Activated CD4-positive, alpha-beta T cell treated with anti-CD3 and anti-CD28 coated beads, Interleukin-2, amount 10 ng/mL, durations not matched to agents 24 days and 14 days (primary cell): Measurements from ENCODE around the gene HAAO. TPM values are rescaled to one million over a fixed set of nuclear protein-coding genes. Genes with fewer than 3 reads are reported as not detected.

ENCODE experiments used
- DNase-seq: peaks from one replicate; pipeline ENCODE4 v3.0.0; 2022
- H3K27ac Mint-ChIP-seq: one replicate; pipeline ENCODE4 v1.8.0; 2022; ENCODE audit warnings: mild to moderate bottlenecking, mixed read lengths
- H3K27me3 Mint-ChIP-seq: one replicate; pipeline ENCODE4 v1.8.0; 2022; ENCODE audit warnings: mixed read lengths
- H3K36me3 Mint-ChIP-seq: one replicate; pipeline ENCODE4 v1.8.0; 2022; ENCODE audit warnings: low read depth, mild to moderate bottlenecking, mixed read lengths
- H3K4me1 Mint-ChIP-seq: one replicate; pipeline ENCODE4 v1.8.0; 2021; ENCODE audit warnings: mixed read lengths
- H3K4me3 Mint-ChIP-seq: one replicate; pipeline ENCODE4 v1.8.0; 2022; ENCODE audit warnings: mild to moderate bottlenecking, moderate library complexity, mixed read lengths
- H3K9me3 Mint-ChIP-seq: one replicate; pipeline ENCODE4 v1.8.0; 2021; ENCODE audit warnings: mixed read lengths
- intact Hi-C: fragments of 100-400 bp; cut with micrococcal nuclease; formaldehyde crosslinking; loops from one replicate; pipeline ENCODE4 v1.15.1; 2023
- total RNA-seq: library from RNA; stranded (reverse); gene quantifications from 2 replicates; pipeline ENCODE4 v1.2.3, GENCODE V29; 2022

Gene HAAO
- total RNA-seq, 1 donor from 2014 or later: 0.26 TPM

DNA sequence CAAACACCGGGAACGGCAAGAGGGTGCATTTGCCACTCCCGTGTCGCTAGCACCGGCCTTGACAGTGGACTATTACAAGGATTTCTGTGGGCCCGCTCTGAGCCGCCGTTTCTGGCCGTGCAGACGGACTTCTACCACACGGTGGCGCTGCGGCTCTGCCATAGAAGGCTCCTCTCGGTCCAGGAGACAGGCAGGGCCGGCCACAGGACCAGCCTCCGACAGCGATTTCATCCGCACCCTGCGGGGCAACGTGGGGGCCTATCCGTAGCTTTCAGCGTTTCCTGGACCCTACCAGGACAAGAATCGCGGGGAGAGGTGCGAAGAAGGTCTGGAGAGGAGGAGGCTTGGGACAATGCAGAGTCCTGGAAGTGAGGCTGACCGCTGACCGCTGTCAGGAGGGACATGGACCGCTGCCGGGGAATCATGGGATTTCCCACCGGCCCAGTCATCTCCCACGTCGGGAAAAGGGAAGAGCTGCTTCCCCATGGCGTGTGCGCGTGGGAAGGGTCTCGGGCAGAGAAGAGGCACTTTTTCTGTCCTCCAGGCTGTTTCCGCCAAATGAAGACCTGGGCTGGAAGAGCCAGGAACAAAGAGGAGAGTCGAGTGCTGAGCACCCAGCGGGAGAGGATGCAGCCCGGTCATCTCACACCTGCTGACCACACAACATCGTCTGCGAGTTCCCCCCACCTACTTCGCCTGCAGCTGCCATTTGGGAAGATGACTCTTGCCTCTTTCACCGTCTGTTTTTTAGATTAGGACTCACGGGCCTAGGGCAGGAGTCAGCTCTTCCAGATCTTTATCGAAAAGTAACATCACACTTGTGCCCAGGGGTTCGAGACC, 35.5 kb upstream of the HAAO start:
- H3K9me3 Mint-ChIP-seq: no peaks in the 10 kb centered on the region
- H3K27me3 Mint-ChIP-seq: peaks cover 13% of the 10 kb centered on the region
- peak; percentile 94 for DNase-seq
- H3K4me3 Mint-ChIP-seq: peak overlapping the region; percentile 67
- H3K4me1 Mint-ChIP-seq: peaks cover 7% of the 10 kb centered on the region
- H3K36me3 Mint-ChIP-seq: no peaks in the 10 kb centered on the region
- intact Hi-C loops: loop anchor here (1.0 to 10.0 kb wide), 4 partner anchors 119 to 781 kb away; no protein-coding TSS in a partner anchor
- H3K27ac Mint-ChIP-seq: no peak overlapping the region

DNA sequence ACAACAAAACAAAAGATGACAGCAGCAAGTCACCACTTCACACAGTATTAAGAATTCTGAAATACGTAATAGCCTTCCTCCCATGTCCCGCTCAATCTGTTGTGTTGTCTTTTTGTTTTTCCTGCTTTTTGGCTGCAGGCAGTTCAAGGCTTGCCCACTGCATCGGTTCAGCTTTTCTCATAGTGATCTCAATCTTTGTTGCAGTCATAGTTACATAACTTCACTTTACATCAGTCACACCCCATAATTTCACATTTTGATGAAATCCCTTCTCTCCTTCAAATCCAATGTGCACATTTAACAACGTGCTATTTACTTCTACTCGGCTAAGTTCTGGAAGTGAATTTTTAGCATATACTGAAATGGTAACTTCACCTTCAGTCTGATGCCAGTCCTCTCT, 33.8 kb upstream of the HAAO start:
- DNase-seq: no peak
- no peak overlapping the region for H3K27ac Mint-ChIP-seq
- intact Hi-C loops: loop anchor here (2.0 to 10.0 kb wide), 2 partner anchors 121 to 659 kb away; no protein-coding TSS in a partner anchor

DNA sequence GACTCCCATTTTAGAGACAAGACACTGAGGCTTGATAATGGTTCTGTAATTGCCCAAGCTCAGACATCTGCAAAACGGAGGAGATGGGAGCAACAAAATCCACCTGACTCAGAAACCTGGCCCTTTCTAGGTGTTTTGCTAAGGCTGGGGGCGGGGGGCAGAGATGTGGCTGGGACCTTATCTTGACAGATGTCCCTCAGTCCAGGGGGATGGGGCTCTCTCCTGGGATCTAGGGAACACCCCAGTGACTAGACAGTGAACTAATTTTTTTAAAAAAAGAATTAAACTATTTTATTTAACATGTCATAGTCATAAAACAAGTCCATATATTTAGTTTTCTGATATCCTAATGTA, 32.0 kb upstream of the HAAO start:
- H3K4me1 Mint-ChIP-seq: peaks cover 7% of the 10 kb centered on the region
- intact Hi-C loops: loop anchor here (10.0 kb wide), 1 partner anchor 660 kb away; no protein-coding TSS in a partner anchor
- no peak for DNase-seq
- H3K36me3 Mint-ChIP-seq: no peaks in the 10 kb centered on the region
- peaks cover 16% of the 10 kb centered on the region for H3K27me3 Mint-ChIP-seq
- no peak overlapping the region for H3K4me3 Mint-ChIP-seq
- no peak overlapping the region for H3K27ac Mint-ChIP-seq
- no peaks in the 10 kb centered on the region for H3K9me3 Mint-ChIP-seq

More for the DNA sequence above, 33.8 kb upstream of the HAAO start:
- peaks cover 7% of the 10 kb centered on the region for H3K4me1 Mint-ChIP-seq
- H3K27me3 Mint-ChIP-seq: peaks cover 13% of the 10 kb centered on the region
- no peaks in the 10 kb centered on the region for H3K9me3 Mint-ChIP-seq
- no peaks in the 10 kb centered on the region for H3K36me3 Mint-ChIP-seq
- no peak overlapping the region for H3K4me3 Mint-ChIP-seq

DNA sequence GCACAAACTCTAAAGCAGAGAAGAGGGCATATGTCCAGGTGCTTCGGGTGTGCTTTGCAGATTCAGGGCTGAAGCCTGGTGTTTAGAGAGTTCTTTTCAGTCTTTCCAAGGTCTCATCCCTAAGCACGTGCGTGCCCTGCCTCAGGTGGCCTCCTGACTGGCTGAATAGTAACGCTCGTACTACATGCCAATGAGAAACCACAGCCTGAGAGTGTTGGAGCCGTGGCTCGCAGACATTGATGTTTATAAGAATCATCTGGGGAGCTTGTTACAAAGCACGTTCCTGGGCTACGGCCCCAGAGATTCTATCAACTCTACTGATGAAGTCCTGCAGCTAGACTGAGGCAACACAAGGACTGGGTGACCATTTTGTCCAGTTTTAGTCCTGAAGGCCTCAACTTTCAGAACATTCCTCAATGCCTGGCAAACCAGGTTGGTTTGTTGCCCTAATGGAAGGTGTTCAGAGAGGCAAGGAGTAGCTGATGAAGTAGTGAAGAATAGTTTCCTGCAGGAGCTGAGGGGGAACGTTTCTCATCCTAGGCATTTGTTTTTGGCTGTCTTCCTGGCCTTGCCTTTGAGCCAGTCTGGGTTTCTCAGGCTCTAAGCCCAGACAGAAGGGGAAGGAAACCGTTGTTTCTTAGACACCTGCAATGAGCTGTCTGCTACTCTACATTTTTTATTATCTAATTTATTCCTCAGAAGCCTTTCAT, 31.5 kb upstream of the HAAO start:
- H3K4me1 Mint-ChIP-seq: peaks cover 7% of the 10 kb centered on the region
- intact Hi-C loops: loop anchor here (10.0 kb wide), 1 partner anchor 661 kb away; no protein-coding TSS in a partner anchor
- H3K36me3 Mint-ChIP-seq: no peaks in the 10 kb centered on the region
- no peak for DNase-seq
- H3K27ac Mint-ChIP-seq: no peak overlapping the region
- H3K4me3 Mint-ChIP-seq: no peak overlapping the region
- H3K27me3 Mint-ChIP-seq: peaks cover 16% of the 10 kb centered on the region
- no peaks in the 10 kb centered on the region for H3K9me3 Mint-ChIP-seq

DNA sequence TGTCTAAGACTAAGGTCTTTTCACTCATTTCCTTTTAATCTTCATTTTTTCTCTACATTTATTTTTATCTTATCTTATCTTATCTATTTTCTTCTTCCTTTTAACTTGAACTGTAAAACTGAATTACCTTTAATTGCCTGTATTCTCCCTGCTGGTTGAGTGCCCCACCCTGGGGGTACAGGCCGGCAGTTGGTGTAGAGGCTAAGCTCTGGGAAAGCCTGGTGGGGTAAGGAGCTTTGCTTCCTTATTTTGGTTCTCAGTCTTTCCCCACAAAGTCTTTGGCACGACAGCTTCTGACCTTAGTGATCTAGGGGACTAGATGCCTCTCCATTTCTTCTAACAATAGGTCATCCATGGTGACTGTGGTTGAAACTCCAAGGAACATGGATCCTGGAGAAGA, 26.8 kb upstream of the HAAO start:
- no peak for DNase-seq
- Mint-ChIP-seq H3K36me3 (no peaks in the 10 kb centered on the region), H3K27ac (no peak overlapping the region), H3K9me3 (peaks cover 4% of the 10 kb centered on the region), H3K4me1 (no peaks in the 10 kb centered on the region), H3K4me3 (no peak overlapping the region), H3K27me3 (peaks cover 18% of the 10 kb centered on the region)
- intact Hi-C loops: loop anchor here (10.0 kb wide), 1 partner anchor 1176 kb away; the partner anchor contains the start of gene LRPPRC

DNA sequence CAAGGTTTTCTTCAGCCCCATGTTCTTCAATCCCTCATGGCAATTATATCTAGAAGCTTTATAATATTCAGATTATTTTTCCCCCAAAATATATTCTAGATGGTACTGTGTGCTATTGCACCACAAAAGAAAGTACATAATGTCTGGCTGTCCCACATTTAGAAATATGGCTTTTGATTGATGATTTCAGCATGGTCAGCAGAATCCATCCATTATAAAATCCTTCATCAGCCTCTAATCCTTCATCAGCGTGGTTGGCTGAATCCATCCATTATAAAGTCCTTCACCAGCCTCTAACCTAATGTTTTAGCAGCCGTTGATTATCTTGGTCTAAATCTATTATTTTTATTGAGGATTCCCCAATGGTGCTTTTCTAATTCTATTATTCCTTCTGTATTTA, 23.3 kb upstream of the HAAO start:
- H3K27me3 Mint-ChIP-seq: peaks cover 18% of the 10 kb centered on the region
- no peak for DNase-seq
- peaks cover 9% of the 10 kb centered on the region for H3K4me1 Mint-ChIP-seq
- no peaks in the 10 kb centered on the region for H3K36me3 Mint-ChIP-seq
- no peak overlapping the region for H3K27ac Mint-ChIP-seq
- H3K4me3 Mint-ChIP-seq: no peak overlapping the region
- H3K9me3 Mint-ChIP-seq: peaks cover 4% of the 10 kb centered on the region
- intact Hi-C loops: loop anchor here (10.0 kb wide), 1 partner anchor 1179 kb away; the partner anchor contains the start of gene LRPPRC

DNA sequence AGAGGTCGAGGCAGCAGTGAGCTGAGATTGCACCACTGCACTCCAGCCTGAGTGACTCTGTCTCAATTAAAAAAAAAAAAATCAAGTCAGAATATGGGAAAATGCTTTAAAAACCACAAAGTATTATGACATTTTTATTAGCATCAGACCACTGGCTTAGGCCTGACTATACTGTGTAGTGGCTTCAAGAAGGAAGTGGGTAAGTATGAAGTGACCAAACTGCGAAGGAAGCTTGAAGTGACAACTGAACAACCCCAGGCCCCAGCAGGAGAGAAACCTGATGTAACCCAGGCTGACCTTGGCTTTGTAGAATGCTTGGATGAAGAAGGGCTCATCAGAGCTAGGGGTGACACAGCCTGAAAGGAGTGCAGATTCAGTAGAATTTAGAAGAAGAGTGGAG, 21.4 kb upstream of the HAAO start:
- Mint-ChIP-seq H3K9me3 (peaks cover 4% of the 10 kb centered on the region), H3K4me1 (peaks cover 20% of the 10 kb centered on the region), H3K36me3 (no peaks in the 10 kb centered on the region), H3K4me3 (no peak overlapping the region), H3K27me3 (peaks cover 13% of the 10 kb centered on the region), H3K27ac (no peak overlapping the region)
- intact Hi-C loops: loop anchor here (5.0 to 10.0 kb wide), 3 partner anchors 319 to 1181 kb away; partner anchors contain the start of genes KCNG3 and LRPPRC
- DNase-seq: no peak

DNA sequence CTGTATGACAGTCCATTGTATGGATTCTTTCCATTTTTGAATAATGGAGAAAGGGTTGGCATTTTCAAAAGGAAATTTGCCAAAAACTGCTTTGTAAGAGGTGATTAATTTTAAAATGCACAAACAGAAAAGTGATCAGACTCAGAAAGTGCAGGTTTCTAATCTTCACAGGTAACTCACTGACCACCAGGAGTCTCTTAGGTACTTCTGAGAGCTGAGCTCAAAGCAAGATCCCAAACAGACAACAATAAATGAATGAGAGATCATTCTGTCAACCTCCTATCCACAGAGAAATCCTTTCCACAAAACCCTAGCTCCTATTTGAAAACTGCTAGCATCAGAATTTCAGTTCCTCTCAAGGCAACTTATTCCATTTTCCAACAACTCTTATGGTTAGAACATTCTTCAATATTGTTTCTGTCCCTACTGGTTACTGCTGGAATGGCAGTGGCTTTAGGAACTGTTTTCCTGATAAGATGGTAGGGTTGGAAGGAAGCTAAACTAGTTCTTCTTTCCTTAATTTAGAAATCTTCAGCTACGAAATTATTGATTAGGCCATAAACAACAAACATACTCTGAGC, 20.6 kb upstream of the HAAO start:
- Mint-ChIP-seq H3K4me1 (peaks cover 20% of the 10 kb centered on the region), H3K27me3 (peaks cover 18% of the 10 kb centered on the region), H3K9me3 (peaks cover 4% of the 10 kb centered on the region), H3K27ac (peak overlapping the region; percentile 5), H3K36me3 (no peaks in the 10 kb centered on the region), H3K4me3 (peak overlapping the region; percentile 38)
- intact Hi-C loops: loop anchor here (5.0 to 10.0 kb wide), 3 partner anchors 319 to 1182 kb away; partner anchors contain the start of genes KCNG3 and LRPPRC
- no peak for DNase-seq

DNA sequence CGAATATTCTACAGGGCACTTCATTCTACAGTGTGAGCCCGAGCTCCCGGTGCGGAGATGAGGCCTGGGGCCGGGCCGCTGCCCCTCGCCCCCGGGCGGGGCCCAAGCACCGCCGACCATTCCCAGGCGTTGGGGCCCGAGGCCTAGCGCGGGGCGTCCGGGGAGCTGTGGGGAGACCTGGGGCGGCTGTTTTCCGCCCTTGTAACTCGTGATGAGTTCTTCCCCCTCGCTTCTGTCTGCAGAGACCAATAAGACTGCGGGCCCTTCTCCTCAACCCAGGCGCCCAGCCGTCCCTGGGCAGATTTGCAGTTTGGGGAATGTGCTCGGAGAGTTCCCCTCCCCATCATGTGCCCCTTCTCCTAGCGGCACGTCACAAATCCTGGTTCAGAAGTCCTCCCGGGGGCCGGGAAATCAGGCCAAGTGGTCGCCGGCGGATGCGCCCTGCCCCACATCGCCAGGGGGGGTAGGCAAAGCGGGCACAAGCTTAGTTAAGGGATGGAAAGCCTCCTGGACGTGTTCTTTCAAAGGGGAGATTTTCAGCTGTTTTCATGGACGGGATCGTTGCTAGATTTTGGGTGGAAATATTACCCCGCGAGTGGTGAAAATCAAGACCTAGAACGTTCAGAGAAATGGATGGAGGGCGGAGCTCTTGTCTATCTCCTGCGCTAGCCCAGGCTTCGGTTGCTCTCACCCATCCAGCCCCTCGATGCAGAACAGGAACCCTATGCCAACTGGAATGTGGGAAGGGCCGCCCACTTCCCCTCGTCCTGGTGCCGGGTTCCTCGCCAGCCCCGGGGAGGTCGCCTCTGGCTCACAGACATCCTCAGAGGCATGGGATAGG, 18.8 kb upstream of the HAAO start:
- Mint-ChIP-seq H3K27me3 (peaks cover 16% of the 10 kb centered on the region), H3K36me3 (no peaks in the 10 kb centered on the region), H3K9me3 (no peaks in the 10 kb centered on the region), H3K27ac (peak overlapping the region; percentile 100), H3K4me3 (peak overlapping the region; percentile 97), H3K4me1 (peaks cover 20% of the 10 kb centered on the region)
- intact Hi-C loops: loop anchor here (1.0 to 10.0 kb wide), 8 partner anchors 14 to 1184 kb away; partner anchors contain the start of genes COX7A2L, DYNC2LI1, KCNG3 and LRPPRC
- DNase-seq: peak; percentile 85

DNA sequence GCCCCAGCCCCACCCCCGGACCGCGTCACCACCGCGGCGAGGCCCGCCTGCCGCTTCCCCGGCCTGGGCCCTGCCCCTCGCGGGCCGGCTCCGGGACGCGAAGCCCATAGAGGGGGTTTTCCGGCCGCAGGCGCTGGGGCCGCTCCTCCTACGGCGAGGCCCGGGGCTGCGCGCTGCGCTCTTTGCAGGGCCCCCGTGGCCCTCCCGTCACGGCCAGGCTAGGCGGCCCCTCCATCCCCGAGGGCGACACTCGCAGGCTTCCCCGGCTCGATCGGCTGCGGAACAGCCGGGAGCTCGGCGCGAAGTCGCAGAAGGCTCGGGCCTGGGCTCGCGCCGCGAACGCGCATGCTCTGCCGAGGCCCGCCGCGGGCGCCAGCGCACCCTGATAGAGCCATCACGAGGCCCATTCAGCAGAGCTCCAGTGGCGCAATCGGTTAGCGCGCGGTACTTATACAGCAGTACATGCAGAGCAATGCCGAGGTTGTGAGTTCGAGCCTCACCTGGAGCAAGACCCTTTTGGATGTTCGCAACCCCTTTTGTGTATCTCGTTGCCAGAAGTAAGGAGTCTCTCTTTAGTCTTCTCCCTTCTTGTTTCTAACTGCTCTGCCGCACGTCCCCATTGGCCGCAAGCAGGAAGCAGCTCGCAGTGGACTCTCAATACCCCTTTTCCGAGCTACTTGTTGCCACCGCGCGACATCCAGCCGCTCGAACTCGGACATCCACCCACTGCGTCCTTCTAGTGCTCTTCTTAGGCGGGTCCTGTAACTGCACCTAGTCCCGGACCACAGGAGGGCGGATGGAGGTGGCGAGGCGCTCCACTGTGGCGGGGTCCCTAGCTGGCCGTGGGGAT, 18.0 kb upstream of the HAAO start:
- Mint-ChIP-seq H3K27me3 (peaks cover 15% of the 10 kb centered on the region), H3K9me3 (no peaks in the 10 kb centered on the region), H3K4me1 (peaks cover 20% of the 10 kb centered on the region), H3K4me3 (peak overlapping the region; percentile 97), H3K27ac (peak overlapping the region; percentile 100), H3K36me3 (no peaks in the 10 kb centered on the region)
- peak; percentile 99 for DNase-seq
- intact Hi-C loops: loop anchor here (1.0 to 10.0 kb wide), 8 partner anchors 14 to 1184 kb away; partner anchors contain the start of genes COX7A2L, DYNC2LI1, KCNG3 and LRPPRC

DNA sequence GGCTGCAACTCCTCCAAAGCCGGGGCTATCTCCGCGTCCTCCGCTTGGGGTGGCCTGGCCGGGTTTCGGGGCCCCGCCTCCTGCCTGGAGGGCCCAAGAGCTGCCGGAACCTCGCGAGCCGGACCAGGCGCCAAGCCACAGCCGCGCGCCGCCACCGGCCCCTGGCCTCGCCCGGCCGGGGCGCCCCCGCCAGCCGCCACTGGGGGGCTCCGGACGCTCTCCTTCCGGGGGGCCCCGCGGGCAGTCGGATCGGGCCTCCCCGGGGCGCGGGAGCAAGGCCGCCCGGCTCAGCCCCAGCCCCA, 17.4 kb upstream of the HAAO start:
- Mint-ChIP-seq H3K27me3 (peaks cover 18% of the 10 kb centered on the region), H3K4me3 (peak overlapping the region; percentile 74), H3K27ac (peak overlapping the region; percentile 77), H3K36me3 (no peaks in the 10 kb centered on the region), H3K9me3 (no peaks in the 10 kb centered on the region), H3K4me1 (peaks cover 20% of the 10 kb centered on the region)
- no peak for DNase-seq
- intact Hi-C loops: loop anchor here (1.0 to 10.0 kb wide), 8 partner anchors 13 to 1185 kb away; partner anchors contain the start of genes COX7A2L, DYNC2LI1, KCNG3 and LRPPRC

DNA sequence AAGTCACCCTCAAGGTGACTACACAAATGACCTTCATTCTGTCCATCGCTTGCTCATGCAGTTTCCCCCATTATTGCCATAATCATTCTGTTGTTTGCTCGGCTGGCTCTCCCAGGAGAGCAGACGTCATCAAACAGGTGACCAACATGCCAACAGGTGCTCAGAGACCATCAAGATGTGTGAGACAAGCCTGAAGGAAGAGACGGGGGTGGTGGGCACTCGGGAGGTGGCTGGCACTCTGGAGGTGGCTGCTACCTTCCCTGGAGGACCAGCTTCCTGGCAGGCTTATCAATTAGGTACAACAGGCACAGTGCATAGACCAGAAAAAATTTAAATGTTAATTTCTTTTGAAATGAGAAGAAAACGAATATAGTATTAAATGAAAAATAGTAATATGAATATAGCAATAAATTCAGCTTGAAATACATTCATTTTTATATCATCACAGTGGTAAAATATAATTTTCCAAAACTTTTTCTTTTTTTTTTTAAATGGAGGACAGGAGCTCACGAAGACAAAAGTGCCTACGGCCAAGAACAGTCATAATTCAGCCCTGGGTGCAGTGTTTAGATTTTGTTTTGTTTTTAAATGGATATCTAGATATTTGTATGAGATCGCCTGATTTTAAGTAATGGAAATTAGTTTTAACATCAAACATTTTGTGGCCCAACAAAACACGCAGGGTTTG, 16.9 kb upstream of the HAAO start:
- peak overlapping the region; percentile 79 for H3K4me3 Mint-ChIP-seq

More for the DNA sequence above, 16.9 kb upstream of the HAAO start:
- Mint-ChIP-seq H3K36me3 (no peaks in the 10 kb centered on the region), H3K4me1 (peaks cover 20% of the 10 kb centered on the region), H3K9me3 (no peaks in the 10 kb centered on the region), H3K27ac (peak overlapping the region; percentile 80), H3K27me3 (peaks cover 20% of the 10 kb centered on the region)
- DNase-seq: no peak
- intact Hi-C loops: no loop called here
